ENCODE measurements around the gene HOXB9. TPM values are rescaled to one million over a fixed set of nuclear protein-coding genes. Genes with fewer than 3 reads are reported as not detected.

HOXB9 gene
- total RNA-seq, 1 experiment from 2014 or later = not detected

DNA sequence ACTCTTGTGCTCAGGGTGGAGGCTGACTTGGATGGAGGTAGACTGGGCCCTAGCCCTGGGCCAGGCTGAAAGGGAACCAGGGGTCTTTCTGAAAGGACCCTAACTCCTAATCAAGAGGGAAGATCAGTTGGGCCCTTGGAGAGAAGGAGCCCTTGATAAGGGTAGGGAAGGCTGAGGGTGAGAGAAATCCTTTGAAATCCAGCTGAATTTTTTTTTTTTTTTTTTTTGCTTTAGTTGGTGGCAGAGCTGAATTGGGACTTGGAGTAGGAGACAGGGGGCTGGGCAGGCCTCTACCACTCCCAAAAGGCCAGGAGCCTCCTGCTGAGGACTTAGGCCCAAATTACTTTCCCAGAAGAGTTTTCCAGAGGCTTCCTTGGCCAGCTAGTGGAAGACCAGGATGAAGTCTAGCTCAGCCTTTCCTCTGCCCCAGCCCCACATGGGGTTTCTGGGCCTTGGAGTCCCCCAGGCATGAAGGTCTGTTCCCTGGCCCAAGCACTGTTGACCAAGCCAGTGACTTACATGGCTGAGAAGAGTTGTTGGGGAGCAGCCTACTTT lies 35.5 kb downstream of the HOXB9 start:
- Histone ChIP-seq H3K56ac (ENCODE audit: insufficient read length, low read depth, low read length) (no peak overlapping the region), H3K23me2 (ENCODE audit: insufficient read length, low read depth, low read length, poor library complexity, severe bottlenecking) (no peaks in the 10 kb centered on the region), H3K4ac (ENCODE audit: low read depth, low read length) (no peak overlapping the region), H2BK20ac (ENCODE audit: low read depth, low read length, poor library complexity, severe bottlenecking) (no peak overlapping the region), H4K20me1 (ENCODE audit: control insufficient read depth, insufficient read depth, insufficient read length) (no peaks in the 10 kb centered on the region), H4K5ac (ENCODE audit: insufficient read length, low read depth, low read length) (no peak overlapping the region), H4K8ac (replicated peaks; ENCODE audit: insufficient read length, low read depth, low read length) (no peak overlapping the region), H2BK12ac (ENCODE audit: insufficient read length, low read depth, low read length) (no peak overlapping the region), H3K23ac (ENCODE audit: insufficient read length, low read depth, low read length) (no peak overlapping the region), H2AK5ac (ENCODE audit: insufficient read length, low read length) (no peak overlapping the region), H3K79me1 (ENCODE audit: insufficient read depth, low read depth, low read length, poor library complexity, severe bottlenecking) (no peaks in the 10 kb centered on the region), H3K9me3 (ENCODE audit: control insufficient read depth, low read depth, low read length) (no peaks in the 10 kb centered on the region), H3K14ac (ENCODE audit: insufficient read depth, low read length) (no peak overlapping the region), H3K18ac (ENCODE audit: insufficient read length, low read depth, low read length) (no peak overlapping the region), H2AFZ (ENCODE audit: low read length) (no peak overlapping the region), H3K79me2 (ENCODE audit: insufficient read depth, low read length) (no peaks in the 10 kb centered on the region), H3K9ac (ENCODE audit: extremely low read depth, insufficient read length, low read length) (no peak overlapping the region), H3T11ph (ENCODE audit: low read length) (no peak overlapping the region), H2BK5ac (ENCODE audit: insufficient read length, low read length) (no peak overlapping the region), H3K4me1 (ENCODE audit: insufficient read depth, low read length) (no peaks in the 10 kb centered on the region), H4K91ac (ENCODE audit: insufficient read length, low read depth, low read length) (no peak overlapping the region), H3K4me2 (ENCODE audit: insufficient read depth, insufficient read length, low read length) (no peak overlapping the region), H2BK15ac (ENCODE audit: low read depth, low read length) (no peak overlapping the region), H2BK120ac (ENCODE audit: low read depth, low read length, poor library complexity, severe bottlenecking) (no peak overlapping the region), H3K27me3 (ENCODE audit: insufficient read depth, low read length) (peaks cover 99% of the 10 kb centered on the region), H3K27ac (ENCODE audit: insufficient read length, low read depth, low read length) (no peak overlapping the region)
- H3K36me3 Mint-ChIP-seq (ENCODE audit: insufficient read depth in 1 of 3, low read depth in 3 of 3) = no peaks in the 10 kb centered on the region
- H3K4me1 Mint-ChIP-seq = peaks cover 5 to 22% of the 10 kb centered on the region in 2 experiments
- peaks cover 7 to 10% of the 10 kb centered on the region in 2 experiments; a peak in 3 of 5 replicates for H3K9me3 Mint-ChIP-seq
- peaks cover 100% of the 10 kb centered on the region for H3K27me3 Mint-ChIP-seq (ENCODE audit: low read depth)
- TF ChIP-seq, protein P1, sequence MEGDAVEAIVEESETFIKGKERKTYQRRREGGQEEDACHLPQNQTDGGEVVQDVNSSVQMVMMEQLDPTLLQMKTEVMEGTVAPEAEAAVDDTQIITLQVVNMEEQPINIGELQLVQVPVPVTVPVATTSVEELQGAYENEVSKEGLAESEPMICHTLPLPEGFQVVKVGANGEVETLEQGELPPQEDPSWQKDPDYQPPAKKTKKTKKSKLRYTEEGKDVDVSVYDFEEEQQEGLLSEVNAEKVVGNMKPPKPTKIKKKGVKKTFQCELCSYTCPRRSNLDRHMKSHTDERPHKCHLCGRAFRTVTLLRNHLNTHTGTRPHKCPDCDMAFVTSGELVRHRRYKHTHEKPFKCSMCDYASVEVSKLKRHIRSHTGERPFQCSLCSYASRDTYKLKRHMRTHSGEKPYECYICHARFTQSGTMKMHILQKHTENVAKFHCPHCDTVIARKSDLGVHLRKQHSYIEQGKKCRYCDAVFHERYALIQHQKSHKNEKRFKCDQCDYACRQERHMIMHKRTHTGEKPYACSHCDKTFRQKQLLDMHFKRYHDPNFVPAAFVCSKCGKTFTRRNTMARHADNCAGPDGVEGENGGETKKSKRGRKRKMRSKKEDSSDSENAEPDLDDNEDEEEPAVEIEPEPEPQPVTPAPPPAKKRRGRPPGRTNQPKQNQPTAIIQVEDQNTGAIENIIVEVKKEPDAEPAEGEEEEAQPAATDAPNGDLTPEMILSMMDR (conservative IDR thresholded peaks at IDR 0.05) = no peak
- H3K4me3 Mint-ChIP-seq = no peak overlapping the region
- no peak overlapping the region for H3K27ac Mint-ChIP-seq
- no peak for DNase-seq

Measured in H9 (cell line).